Measurements from ENCODE around the gene MYO3B.
"Not testable (repeated sequence)": the region's sequence is repeated elsewhere in the genome, so short reads cannot be mapped to it uniquely, and the experiment has no call there.

Gene MYO3B

GRCh38 chr2:170240629-170241028 is 62.7 kb downstream of the MYO3B start:
- DNase-seq = no peak

DNA sequence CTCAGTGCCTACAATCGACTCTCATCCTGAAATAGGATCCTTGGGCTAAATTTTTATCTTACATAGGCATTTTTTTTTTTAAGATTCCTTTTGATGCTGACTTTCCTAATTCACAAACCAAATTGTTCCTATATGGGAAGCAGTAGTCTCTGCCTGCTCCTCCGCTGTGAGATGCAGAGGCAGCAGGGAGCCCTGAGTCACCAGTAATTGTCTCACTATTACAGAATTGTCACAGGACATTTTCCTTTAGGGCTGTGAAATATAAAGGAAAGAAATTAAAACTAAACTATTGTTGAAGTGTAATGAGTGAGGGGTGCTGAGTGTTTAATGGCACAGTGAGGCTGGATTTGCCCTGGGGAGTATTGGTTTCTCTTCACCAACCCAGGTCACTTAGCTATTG is 63.8 kb downstream of the MYO3B start:
- DNase-seq = no peak

GRCh38 chr2:170243118-170243837 is 65.3 kb downstream of the MYO3B start:
- no peak for DNase-seq

DNA sequence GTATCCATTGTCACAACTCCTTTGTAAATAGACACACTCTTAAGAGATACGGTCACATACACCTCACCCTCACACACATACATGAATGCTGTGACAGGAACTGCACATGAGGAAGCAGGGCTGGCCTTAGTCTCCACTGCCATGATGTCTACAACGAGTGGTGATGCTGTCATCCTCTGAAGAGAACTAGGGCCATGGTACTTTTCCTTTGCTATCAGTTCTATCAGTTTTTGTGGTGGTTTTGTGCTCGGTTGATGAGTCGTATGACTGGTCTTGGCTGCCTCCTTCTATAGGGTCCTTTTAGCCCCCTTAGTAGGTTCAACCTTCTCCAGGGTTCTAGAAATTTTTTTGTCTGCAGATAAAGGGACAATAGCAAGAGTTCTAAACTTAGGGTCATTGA is 66.0 kb downstream of the MYO3B start:
- DNase-seq = peak in 1 of 5 experiments; percentile 15

DNA sequence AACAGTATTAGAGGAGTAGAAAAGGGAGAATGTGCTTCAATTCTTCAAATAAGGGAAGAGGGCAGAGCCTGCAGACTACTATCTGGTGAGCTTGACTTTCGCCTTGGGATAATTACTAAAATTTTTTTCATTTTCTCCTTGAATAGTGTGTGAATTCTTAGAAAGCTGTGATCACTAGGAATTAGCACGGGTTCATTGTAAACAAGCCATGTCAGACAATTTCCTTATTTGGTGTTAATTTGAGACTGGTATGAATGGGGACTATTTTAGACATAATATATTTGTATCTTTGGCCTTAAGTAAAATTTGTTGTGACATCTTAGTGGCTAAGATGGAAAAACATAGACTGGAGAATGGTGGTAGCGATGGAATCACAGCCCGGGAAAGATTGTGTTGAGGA is 66.6 kb downstream of the MYO3B start:
- no peak for DNase-seq

- no peak for DNase-seq
Observed at GRCh38 chr2:170245312-170245711, 67.4 kb downstream of the MYO3B start.

DNA sequence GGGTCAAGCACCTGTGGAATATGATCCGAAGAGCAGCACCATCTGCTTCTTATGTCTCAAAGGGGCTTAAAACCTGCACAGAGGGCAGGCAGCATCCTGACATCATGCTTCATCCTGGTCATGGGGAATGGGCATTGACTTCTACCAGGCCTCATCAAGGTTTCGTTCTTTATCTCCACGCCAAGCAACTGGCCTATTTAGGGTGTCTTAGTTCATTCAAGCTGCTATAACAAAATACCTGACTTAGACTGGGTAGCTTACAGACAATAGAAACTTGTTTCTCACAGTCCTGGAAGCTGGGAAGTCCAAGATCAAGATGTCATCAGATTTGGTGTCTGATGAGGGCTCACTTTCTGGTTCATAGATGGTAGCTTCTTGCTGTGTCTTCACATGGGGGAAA is 69.4 kb downstream of the MYO3B start:
- DNase-seq = no peak

GRCh38 chr2:170247882-170248393 is 70.0 kb downstream of the MYO3B start:
- no peak for DNase-seq

DNA sequence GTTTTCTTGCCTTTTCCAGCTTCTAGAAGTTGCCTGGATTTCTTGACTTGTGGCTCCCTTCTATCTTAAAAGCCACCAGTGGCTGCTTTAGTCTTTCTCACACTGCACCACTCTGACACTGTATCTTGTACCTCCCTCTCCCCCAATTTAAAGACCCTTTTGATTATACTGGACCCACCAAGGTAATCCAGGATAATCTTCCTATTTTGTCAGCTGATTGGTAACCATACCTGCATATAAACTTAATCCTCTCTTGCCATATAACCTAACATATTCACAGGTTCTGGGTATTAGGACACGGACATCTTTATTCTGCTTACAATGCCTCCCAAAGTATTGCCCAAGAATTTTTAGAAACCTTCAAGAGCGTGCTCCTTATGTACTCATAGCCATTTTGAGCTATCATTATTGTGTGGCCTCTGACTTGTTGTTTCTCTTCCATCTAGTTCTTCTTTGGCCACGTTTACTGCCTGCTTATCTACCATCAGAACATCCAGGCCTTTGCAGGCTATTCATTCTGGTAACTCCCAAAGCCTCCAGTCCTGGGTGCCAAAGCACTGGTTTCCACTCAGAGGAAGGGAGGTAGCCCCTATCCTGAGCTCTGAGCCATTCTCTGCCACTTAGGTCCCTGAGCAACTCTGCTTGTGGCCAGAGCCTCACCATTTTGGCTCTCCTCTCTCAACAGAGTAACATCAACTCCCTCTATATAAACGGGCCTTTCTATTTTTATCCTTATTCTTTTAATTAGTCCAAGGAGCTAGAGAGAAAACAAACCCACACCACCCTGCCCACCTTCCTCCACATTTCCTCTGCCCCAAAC is 70.8 kb downstream of the MYO3B start:
- no peak for DNase-seq

DNA sequence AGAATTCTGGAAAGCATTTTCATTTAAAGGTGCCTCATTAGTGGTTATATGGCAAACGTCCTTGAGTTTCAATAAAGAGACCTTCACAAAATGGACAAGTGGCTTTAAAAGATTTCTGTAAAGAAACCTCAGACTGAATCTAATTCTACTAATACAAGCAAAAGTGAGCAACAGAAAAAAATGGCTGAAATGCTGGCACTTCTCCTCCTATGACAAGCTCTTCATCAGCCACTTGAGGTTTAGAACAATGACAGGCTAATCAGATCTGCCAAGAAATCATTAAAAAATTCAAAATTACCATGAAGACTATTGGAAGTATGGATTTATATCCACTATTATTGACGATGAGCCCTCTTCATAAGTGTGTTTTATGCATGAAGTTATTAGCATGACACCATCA is 71.8 kb downstream of the MYO3B start:
- no peak for DNase-seq

- no peak for DNase-seq
Observed at GRCh38 chr2:170250584-170250983, 72.6 kb downstream of the MYO3B start.

- no peak for DNase-seq
Observed at GRCh38 chr2:170252414-170252813, 74.5 kb downstream of the MYO3B start.

GRCh38 chr2:170253721-170254230 is 75.8 kb downstream of the MYO3B start:
- DNase-seq = no peak

DNA sequence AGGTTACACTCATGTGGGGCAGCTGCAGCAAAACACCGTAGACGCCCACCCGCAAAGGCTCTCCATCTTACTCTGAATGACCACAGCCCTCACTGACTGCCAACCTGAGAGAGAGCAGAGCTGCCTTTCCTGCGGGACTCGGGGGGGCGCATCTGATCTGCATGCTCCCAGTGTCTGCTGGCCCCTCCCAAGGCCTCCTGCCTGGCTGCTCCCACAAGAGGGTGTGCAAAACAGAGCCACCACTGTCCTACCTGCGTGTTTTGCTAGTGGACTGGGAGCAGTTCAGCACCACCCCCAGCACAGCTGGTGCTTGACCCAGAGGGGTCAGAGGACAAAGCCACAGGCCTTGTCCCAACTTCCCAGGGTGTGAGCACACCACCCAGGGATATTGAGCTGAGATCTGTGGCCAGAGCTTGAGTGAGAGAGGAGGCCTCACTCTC is 76.4 kb downstream of the MYO3B start:
- no peak for DNase-seq

DNA sequence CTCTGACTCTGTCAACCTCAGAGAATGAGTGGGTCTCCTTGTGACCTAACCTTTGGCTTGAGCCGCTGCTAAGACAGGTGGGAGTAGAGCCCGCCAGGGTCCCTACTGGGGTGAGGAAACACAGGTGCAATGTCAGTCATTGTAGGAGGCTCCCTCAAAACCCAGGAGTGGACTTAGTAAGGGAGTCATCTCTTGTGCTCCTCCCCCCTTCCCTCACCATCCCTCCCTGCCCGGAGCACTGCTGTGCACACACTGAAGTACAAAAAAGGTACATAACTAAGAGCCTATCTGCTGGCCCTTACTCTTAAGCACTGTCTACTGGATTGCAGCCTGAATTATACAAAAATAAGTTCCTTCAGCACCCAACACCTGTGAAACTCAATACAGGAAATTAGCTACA is 77.2 kb downstream of the MYO3B start:
- DNase-seq = no peak

DNA sequence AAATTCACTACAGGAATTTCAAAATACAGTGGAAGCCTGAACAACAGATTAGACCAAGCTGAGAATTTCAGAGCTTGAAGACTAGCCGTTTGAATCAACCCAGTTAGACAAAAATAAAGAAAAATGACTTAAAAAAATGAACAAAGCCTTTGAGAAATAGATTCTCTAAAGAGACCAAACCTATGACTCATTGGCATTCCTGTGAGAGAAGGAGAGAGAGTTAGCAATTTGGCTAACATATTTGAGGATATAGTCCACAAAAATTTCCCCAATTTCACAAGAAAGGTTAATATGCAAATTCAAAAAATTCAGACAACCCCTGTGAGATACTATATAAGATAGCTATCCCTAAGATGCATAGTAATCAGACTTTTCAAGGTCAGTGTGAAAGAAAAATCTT is 78.0 kb downstream of the MYO3B start:
- DNase-seq = no peak

GRCh38 chr2:170258382-170258781 is 80.4 kb downstream of the MYO3B start:
- DNase-seq = no peak

GRCh38 chr2:170260188-170260587 is 82.2 kb downstream of the MYO3B start:
- DNase-seq = no peak

- no peak for DNase-seq
Observed at GRCh38 chr2:170261566-170261965, 83.6 kb downstream of the MYO3B start.

DNA sequence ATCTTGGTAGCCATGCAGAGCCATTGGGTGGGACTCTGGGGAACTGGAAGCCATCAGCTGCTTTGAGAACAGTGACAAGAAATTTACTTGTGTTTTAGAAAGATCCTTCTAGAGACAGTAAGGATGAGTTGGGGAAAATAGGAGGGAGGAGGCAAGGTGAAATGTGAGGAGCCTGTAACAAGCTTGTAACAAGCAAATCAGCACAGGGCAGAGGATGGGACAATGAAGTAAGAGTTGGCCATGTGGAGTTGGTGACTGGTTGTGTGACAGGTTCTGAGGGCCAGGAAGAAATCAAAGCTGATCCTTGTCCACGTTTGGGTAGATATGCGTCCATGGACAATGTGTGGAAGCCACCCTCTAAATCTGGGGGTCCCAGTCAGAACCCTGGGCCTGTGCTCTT is 84.4 kb downstream of the MYO3B start:
- DNase-seq = no peak

- DNase-seq = no peak
Observed at GRCh38 chr2:170262806-170263205, 84.9 kb downstream of the MYO3B start.

DNA sequence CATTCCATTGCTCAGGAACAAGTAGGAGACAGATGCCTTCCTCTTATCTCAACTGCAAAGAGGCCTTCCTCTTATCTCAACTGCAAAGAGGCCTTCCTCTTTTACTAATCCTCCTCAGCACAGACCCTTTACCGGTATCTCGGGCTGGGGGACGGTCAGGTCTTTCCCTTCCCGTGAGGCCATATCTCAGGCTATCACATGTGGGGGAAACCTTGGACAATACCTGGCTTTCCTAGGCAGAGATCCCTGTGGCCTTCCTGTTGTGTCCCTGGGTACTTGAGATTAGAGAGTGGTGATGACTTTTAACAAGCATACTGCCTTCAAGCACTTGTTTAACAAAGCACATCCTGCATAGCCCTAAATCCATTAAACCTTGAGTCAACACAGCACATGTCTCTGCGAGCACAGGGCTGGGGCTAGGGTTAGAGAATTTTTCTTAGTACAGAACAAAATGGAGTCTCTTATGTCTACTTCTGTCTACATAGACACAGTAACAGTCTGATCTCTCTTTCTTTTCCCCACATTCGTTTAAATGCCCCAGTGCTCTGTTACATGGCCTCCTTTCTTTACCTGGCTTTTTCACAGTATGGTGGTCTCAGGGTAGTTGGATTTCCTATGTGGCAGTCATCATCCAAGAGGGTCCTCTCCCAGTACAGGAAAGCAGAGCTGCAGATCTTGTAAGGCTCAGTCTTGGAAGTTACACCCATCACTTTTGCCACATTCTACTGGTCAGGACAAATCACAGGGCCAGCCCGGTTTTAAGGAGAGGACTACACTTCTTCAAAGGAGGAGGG is 86.0 kb downstream of the MYO3B start:
- not testable (repeated sequence) for DNase-seq

- no peak for DNase-seq
Observed at GRCh38 chr2:170264522-170264860, 86.5 kb downstream of the MYO3B start.

Measured in T-helper 2 cell (primary cell).